PC-9 (cell line): Measurements from ENCODE around the gene C10orf71.

Experiments
- CTCF ChIP-seq: fragments of 200-600 bp; sonication (generic); conservative IDR thresholded peaks from 2 replicates; pipeline ENCODE4 v1.6.1; 2017; ENCODE audit warnings: mixed run types, antibody characterized with exemption, mild to moderate bottlenecking, moderate library complexity
- EZH2 ChIP-seq: fragments of 200-600 bp; sonication (generic); IDR thresholded peaks from 2 replicates; pipeline ENCODE4 v1.8.0; 2017; ENCODE audit warnings: antibody characterized with exemption, low read depth

DNA sequence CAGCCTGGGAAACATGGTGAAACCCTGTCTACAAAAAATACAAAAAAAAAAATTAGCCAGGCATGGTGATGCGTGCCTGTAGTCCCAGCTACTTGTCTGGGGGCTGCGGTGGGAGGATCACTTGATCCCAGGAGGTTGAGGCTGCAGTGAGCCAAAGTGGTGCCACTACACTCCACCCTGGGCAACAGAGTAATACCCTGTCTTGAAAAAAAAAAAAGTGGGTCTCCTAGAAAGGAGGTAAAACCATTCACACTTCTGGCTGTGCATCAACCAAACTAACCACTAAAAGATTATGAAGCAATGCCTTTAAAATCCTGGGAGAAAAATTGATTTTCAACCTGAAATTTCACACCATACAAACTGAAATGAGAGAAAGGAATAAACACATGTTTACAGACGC, 35.4 kb upstream of the C10orf71 start:
- TF ChIP-seq CTCF (no peak), EZH2 (no peak)
